ENCODE data around the gene TOM1L1.

GRCh38 chr17:54968988-54969332, 68.3 kb downstream of the TOM1L1 start:
- no peak for TF ChIP-seq CTCF (IDR thresholded peaks at IDR 0.05)
- TF ChIP-seq POLR2A (IDR thresholded peaks at IDR 0.05) = no peak
- no peak for TF ChIP-seq POLR2AphosphoS5 (IDR thresholded peaks at IDR 0.05)
